HepG2 (cell line): ENCODE measurements around the gene SETD1A. TPM values are rescaled to one million over a fixed set of nuclear protein-coding genes. Genes with fewer than 3 reads are reported as not detected.

Experiments
- ATAC-seq: fragments of 200-7000 bp; cut with Tn5 transposase; 3 replicates; pipeline ENCODE4 v1.9.1; 2020; ENCODE audit warnings: mild to moderate bottlenecking, moderate library complexity
- BruUV-seq: library from RNA; stranded (reverse); fragments of 400-500 nt; replicated peaks from 2 replicates; lab custom pipeline; 2021; lab: Mats Ljungman, UMichigan
- CTCF ChIA-PET: fragments of 300-600 bp; formaldehyde crosslinking; extraction: SDS; loops from one replicate; lab custom pipeline; 2021; ENCODE audit warnings: low total read pairs, inconsistent platforms, low intra/inter-chr PET ratio; lab: Yijun Ruan, JAX
- POLR2A ChIA-PET: fragments of 350-600 bp; sonication (Branson Sonifier 250); formaldehyde crosslinking; loops from one replicate; lab custom pipeline; 2020; ENCODE audit warnings: antibody characterized with exemption, inconsistent platforms; lab: Yijun Ruan, JAX
- DNase-seq: peaks from one replicate; pipeline ENCODE4 v3.0.0-alpha.2; 2015; ENCODE audit warnings: low spot score
- FAIRE-seq: peaks from 3 replicates; lab custom pipeline; 2011; peaks lifted over from hg19 to GRCh38; lab: Jason Lieb, UNC
- H2AFZ ChIP-seq: one replicate; pipeline ENCODE4 v1.6.1; 2011; ENCODE audit warnings: low read length, inconsistent platforms
- H3K27ac ChIP-seq: fragments of 300-600 bp; 3 replicates; pipeline ENCODE4 v1.8.0; 2011; ENCODE audit warnings: mixed run types, mild to moderate bottlenecking, mixed read lengths, low read length, inconsistent platforms; ENCODE audit not compliant: insufficient read depth; ENCODE audit errors: extremely low read length
- H3K27me3 ChIP-seq, 2 experiments: fragments of 200-600 bp in 1 of 2; 2 replicates in 1 of 2; 3 replicates in 1 of 2; pipeline versions ENCODE4 v1.6.0 to v1.8.0; 2011; ENCODE audit warnings: low read length in 2 of 2, mild to moderate bottlenecking in 2 of 2, moderate library complexity in 2 of 2, inconsistent platforms in 1 of 2; ENCODE audit not compliant: insufficient read depth in 2 of 2, control insufficient read depth in 1 of 2
- H3K36me3 ChIP-seq, 2 experiments: fragments of 200-600 bp in 1 of 2; replicated peaks in 1 of 2; 2 replicates in 1 of 2; 3 replicates in 1 of 2; pipeline versions ENCODE4 v1.5.1 to v1.8.0; 2011; ENCODE audit warnings: low read length in 2 of 2, inconsistent platforms in 1 of 2; ENCODE audit not compliant: insufficient read depth in 2 of 2, control insufficient read depth in 1 of 2
- H3K4me1 ChIP-seq: 2 replicates; pipeline ENCODE4 v1.5.1; 2012; ENCODE audit warnings: low read length, inconsistent platforms; ENCODE audit not compliant: insufficient read depth
- H3K4me2 ChIP-seq: 2 replicates; pipeline ENCODE4 v1.6.0; 2011; ENCODE audit warnings: low read depth, low read length, inconsistent platforms
- H3K4me3 ChIP-seq, 3 experiments: fragments of 200-600 bp in 1 of 3; sonication (generic), shearing (Covaris generic) in 1 of 3; replicated peaks in 1 of 3; 2 replicates each; pipeline ENCODE4 v1.5.1; 2011 to 2016; ENCODE audit warnings: low read length in 3 of 3, inconsistent platforms in 2 of 3, low read depth in 2 of 3, mild to moderate bottlenecking in 2 of 3, control low read depth in 1 of 3, mixed read lengths in 1 of 3; ENCODE audit not compliant: insufficient read depth in 1 of 3
- H3K79me2 ChIP-seq: one replicate; pipeline ENCODE4 v1.6.1; 2011; ENCODE audit warnings: low read length, inconsistent platforms; ENCODE audit not compliant: insufficient read depth
- H3K9ac ChIP-seq: 2 replicates; pipeline ENCODE4 v1.6.0; 2011; ENCODE audit warnings: mild to moderate bottlenecking, low read depth, low read length, inconsistent platforms; ENCODE audit not compliant: insufficient read depth
- H3K9me3 ChIP-seq: 2 replicates; pipeline ENCODE4 v1.5.1; 2012; ENCODE audit warnings: mild to moderate bottlenecking, low read length
- H4K20me1 ChIP-seq: 2 replicates; pipeline ENCODE4 v1.6.0; 2011; ENCODE audit warnings: inconsistent platforms, mild to moderate bottlenecking, low read length, moderate library complexity; ENCODE audit not compliant: insufficient read depth
- KAT7 ChIP-seq: IDR thresholded peaks from 2 replicates; pipeline ENCODE4 v1.6.1; 2018; ENCODE audit warnings: borderline replicate concordance, missing compliant biosample characterization
- SIN3A ChIP-seq: IDR thresholded peaks from 2 replicates; pipeline ENCODE4 v1.6.1; 2011; ENCODE audit warnings: low read depth, mild to moderate bottlenecking, control low read depth, low read length, borderline replicate concordance
- TP53 ChIP-seq: sonication (generic); formaldehyde crosslinking; conservative IDR thresholded peaks from 2 replicates; pipeline ENCODE4 v1.4.0; 2020; ENCODE audit warnings: missing genetic modification reagents
- ZFP82 ChIP-seq: sonication (generic); formaldehyde crosslinking; IDR thresholded peaks from 2 replicates; pipeline ENCODE4 v1.5.1; 2020; ENCODE audit warnings: mild to moderate bottlenecking, missing genetic modification reagents, borderline replicate concordance
- ZNF282 ChIP-seq: fragments of 450-650 bp; IDR thresholded peaks from 2 replicates; pipeline ENCODE4 v1.6.1; 2018; ENCODE audit not compliant: partially characterized antibody
- WGBS: methylation state at CpG from one replicate; pipeline ENCODE4 v1.1.6; 2017; ENCODE audit warnings: low lambda C conversion rate; 5-methylcytosine and 5-hydroxymethylcytosine counted together
- in situ Hi-C: cut with HindIII; loops from 2 replicates; pipeline ENCODE4 v1.10.0; 2017; ENCODE audit warnings: low pct_unique_long_range_greater_than_20kb; ENCODE audit not compliant: extremely low pct_ligation_motif_present
- intact Hi-C: fragments of 100-400 bp; cut with micrococcal nuclease; formaldehyde crosslinking; loops from one replicate; pipeline ENCODE4 v1.10.0; 2022; ENCODE audit not compliant: unreplicated experiment
- polyA plus RNA-seq, 8 experiments: library from polyadenylated mRNA; depleted of rRNA in 3 of 8; stranded (reverse) in 7 of 8; unstranded in 1 of 8; fragments of >200 nt; fragmentation: Illumina TruSeq in 4 of 8; extraction: Trizol in 4 of 8; gene quantifications; 2 replicates each; pipeline versions ENCODE4 v1.2.1 to v1.2.3, GENCODE V29; 2011 to 2016; ENCODE audit warnings: low read depth in 4 of 8, missing spikeins in 1 of 8, mixed read lengths in 1 of 8; ENCODE audit not compliant: insufficient read depth in 1 of 8
- total RNA-seq, 5 experiments: library from RNA; depleted of rRNA; stranded (reverse); fragments of >200 nt; fragmentation: Illumina TruSeq; extraction: Trizol; gene quantifications; 2 replicates each; pipeline ENCODE4 v1.2.3, GENCODE V29; 2016; ENCODE audit warnings: low read depth in 1 of 5
- TF ChIP-seq, protein P1 (sequence below): sonication (generic); formaldehyde crosslinking; conservative IDR thresholded peaks from 2 replicates; pipeline ENCODE4 v1.4.0; 2020; ENCODE audit warnings: missing genetic modification reagents
- TF ChIP-seq, protein P2 (sequence below): sonication (generic); formaldehyde crosslinking; IDR thresholded peaks from 2 replicates; pipeline ENCODE4 v1.5.0; 2020; ENCODE audit warnings: mild to moderate bottlenecking, low read depth, missing genetic modification reagents, borderline replicate concordance
- TF ChIP-seq, protein P3 (sequence below): sonication (generic); formaldehyde crosslinking; IDR thresholded peaks from 2 replicates; pipeline ENCODE4 v1.5.0; 2020; ENCODE audit warnings: mild to moderate bottlenecking, missing genetic modification reagents

The SETD1A gene
- total and polyA plus RNA-seq, 2 of the 13 experiments (the other 11 are each of a cell fraction or from before 2014, with no cell fraction given): 3.8 to 5.6 TPM

DNA sequence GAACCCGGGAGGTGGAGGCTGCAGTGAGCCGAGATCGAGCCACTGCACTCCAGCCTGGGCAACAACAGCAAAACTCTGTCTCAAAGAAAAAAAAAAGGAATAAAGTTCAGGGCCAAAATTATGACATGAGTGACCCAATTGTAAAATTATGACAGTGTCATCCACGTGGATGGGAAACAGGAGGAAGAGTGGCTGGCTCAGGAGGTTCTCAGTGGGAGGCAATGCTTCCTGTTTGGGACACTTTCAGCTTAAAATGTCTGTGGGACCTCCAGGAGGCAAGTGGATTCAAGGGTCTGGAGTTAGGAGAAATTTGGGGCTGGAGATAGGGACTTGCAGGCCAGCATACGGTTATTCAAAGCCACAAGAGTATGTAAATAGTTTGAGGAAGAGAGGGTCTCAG lies 67.8 kb downstream of the SETD1A start (continued):
- TF ChIP-seq, protein P1, sequence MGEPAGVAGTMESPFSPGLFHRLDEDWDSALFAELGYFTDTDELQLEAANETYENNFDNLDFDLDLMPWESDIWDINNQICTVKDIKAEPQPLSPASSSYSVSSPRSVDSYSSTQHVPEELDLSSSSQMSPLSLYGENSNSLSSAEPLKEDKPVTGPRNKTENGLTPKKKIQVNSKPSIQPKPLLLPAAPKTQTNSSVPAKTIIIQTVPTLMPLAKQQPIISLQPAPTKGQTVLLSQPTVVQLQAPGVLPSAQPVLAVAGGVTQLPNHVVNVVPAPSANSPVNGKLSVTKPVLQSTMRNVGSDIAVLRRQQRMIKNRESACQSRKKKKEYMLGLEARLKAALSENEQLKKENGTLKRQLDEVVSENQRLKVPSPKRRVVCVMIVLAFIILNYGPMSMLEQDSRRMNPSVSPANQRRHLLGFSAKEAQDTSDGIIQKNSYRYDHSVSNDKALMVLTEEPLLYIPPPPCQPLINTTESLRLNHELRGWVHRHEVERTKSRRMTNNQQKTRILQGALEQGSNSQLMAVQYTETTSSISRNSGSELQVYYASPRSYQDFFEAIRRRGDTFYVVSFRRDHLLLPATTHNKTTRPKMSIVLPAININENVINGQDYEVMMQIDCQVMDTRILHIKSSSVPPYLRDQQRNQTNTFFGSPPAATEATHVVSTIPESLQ (CRISPR knock-in tag): 0 out of 2 replicates have a peak, but pooled peaks have one; percentile 8

DNA sequence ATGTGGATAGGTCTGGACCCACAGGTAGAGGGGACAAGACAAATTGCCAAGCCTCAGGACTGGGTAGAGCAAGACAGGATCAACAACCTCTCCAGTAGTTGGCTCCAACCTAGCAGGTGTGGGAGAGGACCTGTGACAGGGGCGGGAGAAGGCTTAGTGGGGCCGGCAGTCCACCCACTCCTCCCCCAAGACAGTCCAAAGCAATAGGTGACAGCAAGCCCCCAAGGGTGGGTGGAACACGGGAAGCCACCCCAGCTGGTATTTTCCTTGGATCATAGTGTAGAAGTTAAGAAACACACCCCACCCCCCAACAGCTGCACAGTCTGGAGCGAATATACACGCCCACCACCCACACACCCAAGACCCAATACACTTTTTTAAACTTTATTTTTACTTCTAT lies 71.7 kb downstream of the SETD1A start:
- no peak overlapping the region for H3K4me3 ChIP-seq
- TF ChIP-seq SIN3A: no peak
- no peak overlapping the region for H3K27ac ChIP-seq
- 59% methylated on average over 5 of the region's 5 CpGs for WGBS
- H3K4me2 ChIP-seq: no peak overlapping the region
- peaks cover 59% of the 10 kb centered on the region for H3K4me1 ChIP-seq
- ATAC-seq (no peak), DNase-seq (no peak), FAIRE-seq (no peak)
- ChIA-PET POLR2A (no interaction called here), CTCF (no interaction called here)
- no peak overlapping the region for H3K9ac ChIP-seq
- no peak overlapping the region for H2AFZ ChIP-seq
- intact Hi-C loops (loop anchor here (5.0 kb wide), 1 partner anchor 128 kb away; no protein-coding TSS in a partner anchor), in situ Hi-C loops (no loop called here)
- no peaks in the 10 kb centered on the region for H3K36me3 ChIP-seq
- H4K20me1 ChIP-seq: peaks cover 1% of the 10 kb centered on the region; the same call in 1 of the 2 replicates
- H3K9me3 ChIP-seq: no peaks in the 10 kb centered on the region
- no peaks in the 10 kb centered on the region; a peak in 1 of 5 replicates for H3K27me3 ChIP-seq
- no TSS peak for BruUV-seq
- H3K79me2 ChIP-seq: peaks cover 3% of the 10 kb centered on the region

DNA sequence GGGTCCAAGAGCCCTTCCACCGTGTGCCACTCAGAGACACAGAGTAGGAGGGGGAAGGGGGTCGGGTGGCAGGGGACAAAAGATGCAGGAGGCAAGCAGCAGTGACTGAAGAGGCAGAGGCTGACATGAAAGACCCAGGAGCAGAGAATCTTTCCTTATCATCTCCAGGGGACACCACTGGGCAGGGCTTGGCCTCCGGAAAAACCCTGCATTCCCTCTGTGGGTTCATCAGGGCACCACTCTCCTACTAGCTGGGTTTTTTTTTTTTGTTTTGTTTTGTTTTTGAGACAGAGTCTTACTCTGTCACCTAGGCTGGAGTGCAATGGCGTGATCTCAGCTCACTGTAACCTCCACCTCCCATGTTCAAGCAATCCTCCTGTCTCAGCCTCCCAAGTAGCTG lies 73.7 kb downstream of the SETD1A start:
- Histone ChIP-seq H3K27ac (no peak overlapping the region), H4K20me1 (peaks cover 4% of the 10 kb centered on the region; the same call in 1 of the 2 replicates), H3K27me3 (no peaks in the 10 kb centered on the region; a peak in 1 of 5 replicates), H3K79me2 (peaks cover 5% of the 10 kb centered on the region), H3K36me3 (peaks cover 0 to 4% of the 10 kb centered on the region in 2 experiments; a peak in 4 of 5 replicates), H3K9ac (no peak overlapping the region), H2AFZ (no peak overlapping the region), H3K4me3 (no peak overlapping the region), H3K4me1 (peaks cover 43% of the 10 kb centered on the region), H3K9me3 (no peaks in the 10 kb centered on the region), H3K4me2 (no peak overlapping the region)
- no TSS peak for BruUV-seq
- ChIA-PET CTCF (no interaction called here), POLR2A (interaction anchor here (0.8 to 2.0 kb wide), 5 partner anchors 33 to 148 kb away, joined by 3 to 5 read pairs (median 4); partner anchors contain the start of genes FUS and KAT8)
- in situ Hi-C loops (loop anchor here (5.0 kb wide), 1 partner anchor 41 kb away; the partner anchor contains the start of genes ZNF646 and ZNF668), intact Hi-C loops (no loop called here)
- TF ChIP-seq, protein P2, sequence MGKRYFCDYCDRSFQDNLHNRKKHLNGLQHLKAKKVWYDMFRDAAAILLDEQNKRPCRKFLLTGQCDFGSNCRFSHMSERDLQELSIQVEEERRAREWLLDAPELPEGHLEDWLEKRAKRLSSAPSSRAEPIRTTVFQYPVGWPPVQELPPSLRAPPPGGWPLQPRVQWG (CRISPR knock-in tag): no peak
- TF ChIP-seq, protein P3, sequence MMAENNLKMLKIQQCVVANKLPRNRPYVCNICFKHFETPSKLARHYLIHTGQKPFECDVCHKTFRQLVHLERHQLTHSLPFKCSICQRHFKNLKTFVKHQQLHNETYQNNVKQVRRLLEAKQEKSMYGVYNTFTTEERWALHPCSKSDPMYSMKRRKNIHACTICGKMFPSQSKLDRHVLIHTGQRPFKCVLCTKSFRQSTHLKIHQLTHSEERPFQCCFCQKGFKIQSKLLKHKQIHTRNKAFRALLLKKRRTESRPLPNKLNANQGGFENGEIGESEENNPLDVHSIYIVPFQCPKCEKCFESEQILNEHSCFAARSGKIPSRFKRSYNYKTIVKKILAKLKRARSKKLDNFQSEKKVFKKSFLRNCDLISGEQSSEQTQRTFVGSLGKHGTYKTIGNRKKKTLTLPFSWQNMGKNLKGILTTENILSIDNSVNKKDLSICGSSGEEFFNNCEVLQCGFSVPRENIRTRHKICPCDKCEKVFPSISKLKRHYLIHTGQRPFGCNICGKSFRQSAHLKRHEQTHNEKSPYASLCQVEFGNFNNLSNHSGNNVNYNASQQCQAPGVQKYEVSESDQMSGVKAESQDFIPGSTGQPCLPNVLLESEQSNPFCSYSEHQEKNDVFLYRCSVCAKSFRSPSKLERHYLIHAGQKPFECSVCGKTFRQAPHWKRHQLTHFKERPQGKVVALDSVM (CRISPR knock-in tag): peak; percentile 89
- TF ChIP-seq KAT7 (no peak), TP53 (CRISPR knock-in tag) (no peak), ZFP82 (CRISPR knock-in tag) (no peak), ZNF282 (no peak)
- DNase-seq (no peak), FAIRE-seq (no peak), ATAC-seq (no peak)
- 34% methylated on average over 4 of the region's 4 CpGs for WGBS
